Astrocyte (in vitro differentiated cells and primary cell): Measurements from ENCODE around the gene SMARCD1. TPM values are rescaled to one million over a fixed set of nuclear protein-coding genes. Genes with fewer than 3 reads are reported as not detected.

Experiments
- DNase-seq: peaks from one replicate; pipeline ENCODE4 v3.0.0-alpha.2; 2010; ENCODE audit warnings: low read depth
- FAIRE-seq: peaks from 2 replicates; lab custom pipeline; 2011; peaks lifted over from hg19 to GRCh38; lab: Jason Lieb, UNC
- H2AFZ ChIP-seq: 2 replicates; pipeline ENCODE4 v1.6.0; 2012; ENCODE audit warnings: low read depth, low read length, inconsistent platforms
- H3K27ac ChIP-seq: 2 replicates; pipeline ENCODE4 v1.5.1; 2011; ENCODE audit warnings: low read depth, low read length, inconsistent platforms
- H3K27me3 ChIP-seq: 2 replicates; pipeline ENCODE4 v1.6.0; 2011; ENCODE audit warnings: low read length, inconsistent platforms; ENCODE audit not compliant: insufficient read depth
- H3K36me3 ChIP-seq: 2 replicates; pipeline ENCODE4 v1.5.1; 2011; ENCODE audit warnings: low read length, inconsistent platforms; ENCODE audit not compliant: insufficient read depth
- H3K4me1 ChIP-seq: 2 replicates; pipeline ENCODE4 v1.5.1; 2011; ENCODE audit warnings: low read length, inconsistent platforms; ENCODE audit not compliant: insufficient read depth
- H3K4me2 ChIP-seq: 2 replicates; pipeline ENCODE4 v1.6.0; 2012; ENCODE audit warnings: low read length, inconsistent platforms
- H3K4me3 ChIP-seq: 2 replicates; pipeline ENCODE4 v1.5.1; 2011; ENCODE audit warnings: low read depth, mild to moderate bottlenecking, low read length, inconsistent platforms; ENCODE audit not compliant: insufficient read depth
- H3K79me2 ChIP-seq: 2 replicates; pipeline ENCODE4 v1.6.0; 2012; ENCODE audit warnings: mild to moderate bottlenecking, low read length, inconsistent platforms; ENCODE audit not compliant: insufficient read depth
- H3K9ac ChIP-seq: 2 replicates; pipeline ENCODE4 v1.6.0; 2012; ENCODE audit warnings: mild to moderate bottlenecking, low read length, inconsistent platforms
- H3K9me3 ChIP-seq: 2 replicates; pipeline ENCODE4 v1.5.1; 2012; ENCODE audit warnings: low read depth, mild to moderate bottlenecking, low read length, inconsistent platforms; ENCODE audit not compliant: insufficient read depth
- H4K20me1 ChIP-seq: 2 replicates; pipeline ENCODE4 v1.6.0; 2012; ENCODE audit warnings: low read length, inconsistent platforms; ENCODE audit not compliant: insufficient read depth
- H3K27ac Mint-ChIP-seq: one replicate; pipeline ENCODE4 v1.8.0; 2021; ENCODE audit warnings: mild to moderate bottlenecking, mixed read lengths; ENCODE audit not compliant: unreplicated experiment
- H3K27me3 Mint-ChIP-seq: one replicate; pipeline ENCODE4 v1.8.0; 2021; ENCODE audit warnings: low read depth, mixed read lengths; ENCODE audit not compliant: unreplicated experiment
- H3K36me3 Mint-ChIP-seq: one replicate; pipeline ENCODE4 v1.8.0; 2021; ENCODE audit warnings: low read depth, mixed read lengths; ENCODE audit not compliant: unreplicated experiment
- H3K4me1 Mint-ChIP-seq: one replicate; pipeline ENCODE4 v1.8.0; 2021; ENCODE audit warnings: low read depth, mixed read lengths; ENCODE audit not compliant: unreplicated experiment
- H3K4me3 Mint-ChIP-seq: one replicate; pipeline ENCODE4 v1.8.0; 2021; ENCODE audit warnings: mild to moderate bottlenecking, moderate library complexity, mixed read lengths; ENCODE audit not compliant: unreplicated experiment
- H3K9me3 Mint-ChIP-seq: one replicate; pipeline ENCODE4 v1.8.0; 2021; ENCODE audit warnings: mild to moderate bottlenecking, mixed read lengths; ENCODE audit not compliant: unreplicated experiment
- EZH2 ChIP-seq: IDR thresholded peaks from 2 replicates; pipeline ENCODE4 v1.6.1; 2012; ENCODE audit warnings: mild to moderate bottlenecking, low read length, inconsistent platforms; ENCODE audit not compliant: insufficient read depth
- total RNA-seq: library from RNA; stranded (reverse); gene quantifications from 2 replicates; pipeline ENCODE4 v1.2.1, GENCODE V29; 2021
- TF ChIP-seq, protein P1 (sequence below): IDR thresholded peaks from 2 replicates; pipeline ENCODE4 v1.5.1; 2011; ENCODE audit warnings: low read depth, mild to moderate bottlenecking, inconsistent platforms, low read length, moderate library complexity; ENCODE audit not compliant: insufficient read depth

SMARCD1 gene
- total RNA-seq, 1 donor from 2014 or later, result 64.4 TPM

DNA sequence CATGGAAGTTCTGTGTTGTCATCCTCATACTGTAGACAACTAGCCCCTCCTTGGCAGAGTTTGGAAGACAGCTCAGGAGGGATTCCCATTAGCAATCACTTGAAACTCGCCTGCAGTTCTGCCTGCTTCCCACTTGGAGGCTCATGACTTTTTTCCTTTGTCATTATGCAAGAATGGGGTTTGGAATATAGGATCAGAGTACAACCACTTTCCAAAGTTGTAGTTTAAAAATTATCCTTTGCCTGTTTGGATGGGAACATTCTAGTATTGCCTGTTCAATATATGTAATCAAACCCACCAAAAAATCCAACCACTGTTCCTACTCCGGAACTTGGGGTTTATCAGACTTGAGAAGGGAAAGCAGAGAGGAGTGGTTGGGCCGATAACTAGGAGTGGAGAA lies 16.5 kb downstream of the SMARCD1 start:
- H4K20me1 ChIP-seq, result peaks cover 12% of the 10 kb centered on the region
- no peaks in the 10 kb centered on the region for H3K9me3 ChIP-seq
- H3K79me2 ChIP-seq, result no peaks in the 10 kb centered on the region
- H3K27ac ChIP-seq, result no peak overlapping the region
- peaks cover 10% of the 10 kb centered on the region for H3K4me1 ChIP-seq
- Mint-ChIP-seq H3K4me3 (no peak overlapping the region), H3K36me3 (peaks cover 23% of the 10 kb centered on the region), H3K4me1 (peaks cover 10% of the 10 kb centered on the region), H3K27ac (peak overlapping the region; percentile 62), H3K9me3 (no peaks in the 10 kb centered on the region), H3K27me3 (peaks cover 10% of the 10 kb centered on the region)
- no peak overlapping the region for H3K9ac ChIP-seq
- peaks cover 34% of the 10 kb centered on the region for H3K36me3 ChIP-seq
- H2AFZ ChIP-seq, result no peak overlapping the region
- DNase-seq (peak; percentile 41), FAIRE-seq (no peak)
- no peak overlapping the region for H3K4me3 ChIP-seq
- no peaks in the 10 kb centered on the region for H3K27me3 ChIP-seq
- TF ChIP-seq, protein P1, sequence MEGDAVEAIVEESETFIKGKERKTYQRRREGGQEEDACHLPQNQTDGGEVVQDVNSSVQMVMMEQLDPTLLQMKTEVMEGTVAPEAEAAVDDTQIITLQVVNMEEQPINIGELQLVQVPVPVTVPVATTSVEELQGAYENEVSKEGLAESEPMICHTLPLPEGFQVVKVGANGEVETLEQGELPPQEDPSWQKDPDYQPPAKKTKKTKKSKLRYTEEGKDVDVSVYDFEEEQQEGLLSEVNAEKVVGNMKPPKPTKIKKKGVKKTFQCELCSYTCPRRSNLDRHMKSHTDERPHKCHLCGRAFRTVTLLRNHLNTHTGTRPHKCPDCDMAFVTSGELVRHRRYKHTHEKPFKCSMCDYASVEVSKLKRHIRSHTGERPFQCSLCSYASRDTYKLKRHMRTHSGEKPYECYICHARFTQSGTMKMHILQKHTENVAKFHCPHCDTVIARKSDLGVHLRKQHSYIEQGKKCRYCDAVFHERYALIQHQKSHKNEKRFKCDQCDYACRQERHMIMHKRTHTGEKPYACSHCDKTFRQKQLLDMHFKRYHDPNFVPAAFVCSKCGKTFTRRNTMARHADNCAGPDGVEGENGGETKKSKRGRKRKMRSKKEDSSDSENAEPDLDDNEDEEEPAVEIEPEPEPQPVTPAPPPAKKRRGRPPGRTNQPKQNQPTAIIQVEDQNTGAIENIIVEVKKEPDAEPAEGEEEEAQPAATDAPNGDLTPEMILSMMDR, result peak; percentile 58
- TF ChIP-seq EZH2, result no peak
- no peak overlapping the region for H3K4me2 ChIP-seq

DNA sequence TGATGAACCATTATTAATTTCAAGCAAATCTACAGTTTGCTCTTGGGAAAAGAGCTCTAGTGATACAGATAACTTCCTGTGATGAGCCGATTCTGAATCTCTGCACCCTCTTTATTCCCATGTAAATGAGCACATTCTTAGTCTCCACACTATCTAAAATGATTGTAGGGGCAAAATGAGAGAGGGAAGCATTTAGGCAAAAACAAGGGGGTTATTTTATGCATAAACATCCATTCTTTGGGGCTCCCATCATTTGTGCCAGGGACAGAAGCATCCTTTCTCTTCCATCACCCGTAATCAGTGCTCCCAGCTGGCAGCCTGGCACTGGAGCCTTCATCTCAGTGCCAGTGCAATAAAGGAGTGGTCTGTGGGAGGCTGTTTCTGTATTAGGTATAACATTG lies 17.0 kb downstream of the SMARCD1 start:
- H3K79me2 ChIP-seq, result no peaks in the 10 kb centered on the region
- DNase-seq, result no peak
- H3K4me1 ChIP-seq, result peaks cover 10% of the 10 kb centered on the region
- H3K36me3 ChIP-seq, result peaks cover 30% of the 10 kb centered on the region
- H3K4me1 Mint-ChIP-seq, result peaks cover 10% of the 10 kb centered on the region
- H3K4me2 ChIP-seq, result no peak overlapping the region
- H3K9me3 ChIP-seq, result no peaks in the 10 kb centered on the region
- H3K27ac Mint-ChIP-seq, result no peak overlapping the region
- no peak for TF ChIP-seq EZH2
- TF ChIP-seq, protein P1, result no peak
- no peak for FAIRE-seq
- H3K27me3 Mint-ChIP-seq, result peaks cover 10% of the 10 kb centered on the region
- H3K27ac ChIP-seq, result no peak overlapping the region
- H4K20me1 ChIP-seq, result peaks cover 12% of the 10 kb centered on the region
- H3K4me3 ChIP-seq, result no peak overlapping the region
- H3K4me3 Mint-ChIP-seq, result no peak overlapping the region
- H3K9me3 Mint-ChIP-seq, result no peaks in the 10 kb centered on the region
- H2AFZ ChIP-seq, result no peak overlapping the region
- H3K36me3 Mint-ChIP-seq, result peaks cover 20% of the 10 kb centered on the region
- H3K9ac ChIP-seq, result no peak overlapping the region
- no peaks in the 10 kb centered on the region for H3K27me3 ChIP-seq

DNA sequence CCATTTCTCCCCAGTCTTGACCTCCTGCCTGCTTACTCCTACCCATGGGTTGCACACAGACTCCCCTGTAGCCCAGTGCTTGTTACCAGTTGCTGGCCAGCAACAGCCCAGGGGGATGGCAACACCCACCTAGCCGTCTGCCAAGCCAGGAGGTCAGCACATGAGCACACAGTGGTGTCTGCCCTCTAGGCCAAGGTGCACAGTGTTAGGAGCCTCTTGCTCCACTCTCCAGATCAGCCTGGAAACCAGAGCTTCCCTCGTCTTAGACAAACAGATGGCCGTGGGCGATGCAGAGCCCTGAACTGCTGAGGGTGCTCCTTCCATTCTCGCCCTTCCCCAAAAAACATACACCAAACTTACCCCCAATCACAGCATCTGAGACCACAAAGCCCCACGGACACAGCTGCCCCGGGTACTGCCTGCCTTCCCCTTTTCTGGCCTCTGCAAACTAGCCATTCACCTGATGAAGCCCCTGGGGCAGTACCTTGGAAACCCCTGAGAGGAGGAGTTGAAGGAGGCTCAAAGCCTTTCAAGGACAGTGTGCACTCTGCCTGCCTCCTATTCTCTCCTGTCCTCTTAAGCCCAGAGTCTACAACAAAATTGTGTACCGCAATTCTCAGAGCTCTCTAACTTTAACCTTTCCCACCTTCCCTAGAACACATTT lies 17.6 kb downstream of the SMARCD1 start:
- Histone ChIP-seq H2AFZ (no peak overlapping the region), H3K4me3 (no peak overlapping the region), H3K9ac (no peak overlapping the region), H3K36me3 (peaks cover 29% of the 10 kb centered on the region), H3K27me3 (no peaks in the 10 kb centered on the region), H3K4me1 (peaks cover 10% of the 10 kb centered on the region), H3K9me3 (no peaks in the 10 kb centered on the region), H4K20me1 (peaks cover 12% of the 10 kb centered on the region), H3K27ac (no peak overlapping the region), H3K4me2 (no peak overlapping the region), H3K79me2 (no peaks in the 10 kb centered on the region)
- FAIRE-seq (no peak), DNase-seq (no peak)
- Mint-ChIP-seq H3K27me3 (peaks cover 10% of the 10 kb centered on the region), H3K36me3 (peaks cover 20% of the 10 kb centered on the region), H3K4me3 (no peak overlapping the region), H3K27ac (no peak overlapping the region), H3K9me3 (no peaks in the 10 kb centered on the region), H3K4me1 (peaks cover 10% of the 10 kb centered on the region)
- TF ChIP-seq EZH2, result no peak
- TF ChIP-seq, protein P1, result no peak
